NCI-H1436 (cell line): Measurements from ENCODE around the gene HOXD12.

ENCODE experiments used
- DNase-seq: peaks from one replicate; lab custom pipeline; 2025; lab: John Stamatoyannopoulos, UW

Gene HOXD12

GRCh38 chr2:176147800-176148496 is 48.4 kb downstream of the HOXD12 start:
- DNase-seq, result no peak

GRCh38 chr2:176148751-176149421 is 49.3 kb downstream of the HOXD12 start:
- no peak for DNase-seq

- no peak for DNase-seq
Measured at GRCh38 chr2:176149481-176149938, 49.9 kb downstream of the HOXD12 start.

- DNase-seq, result no peak
Measured at GRCh38 chr2:176149939-176150583, 50.5 kb downstream of the HOXD12 start.

GRCh38 chr2:176150584-176151441 is 51.2 kb downstream of the HOXD12 start:
- no peak for DNase-seq

- no peak for DNase-seq
Measured at GRCh38 chr2:176151442-176152287, 52.1 kb downstream of the HOXD12 start, which contains the start of gene HOXD4. TSS of gene HOXD4 (plus strand) at chr2:176151550. CDS start at chr2:176151634, 84 bp downstream.
